Gastrocnemius medialis (tissue), 4 donors: ENCODE results near the gene ABHD17B. TPM values are rescaled to one million over a fixed set of nuclear protein-coding genes. Genes with fewer than 3 reads are reported as not detected.

Source experiments
- ATAC-seq, 2 donors: fragments of 150-250 bp; one replicate each; pipeline ENCODE4 v1.9.1; 2016
- DNase-seq, 2 donors: peaks; one replicate each; pipeline ENCODE4 v3.0.0-alpha.2; 2019
- H3K27ac ChIP-seq, 4 donors: fragments of 200-600 bp; sonication (generic); 1 replicate in 1 of 4; 2 replicates in 3 of 4; pipeline ENCODE4 v1.5.1; 2016 to 2018; ENCODE audit warnings: mild to moderate bottlenecking in 2 of 4, moderate library complexity in 1 of 4
- H3K27me3 ChIP-seq, 3 donors: fragments of 200-600 bp; sonication (generic) in 2 of 3; 1 replicate in 1 of 3; 2 replicates in 2 of 3; pipeline versions ENCODE4 v1.5.1 to v1.6.0; 2016 to 2019; ENCODE audit warnings: mild to moderate bottlenecking in 1 of 3, moderate library complexity in 1 of 3
- H3K36me3 ChIP-seq, 2 donors: fragments of 200-600 bp; sonication (generic) in 1 of 2; one replicate each; pipeline ENCODE4 v1.5.1; 2017 to 2018
- H3K4me1 ChIP-seq, 2 donors: fragments of 200-600 bp; sonication (generic) in 1 of 2; one replicate each; pipeline ENCODE4 v1.5.1; 2016 to 2017; ENCODE audit warnings: mild to moderate bottlenecking in 2 of 2
- H3K4me3 ChIP-seq, 4 donors: fragments of 200-600 bp; sonication (generic) in 3 of 4; 1 replicate in 1 of 4; 2 replicates in 3 of 4; pipeline ENCODE4 v1.5.1; 2016 to 2019; ENCODE audit warnings: mild to moderate bottlenecking in 2 of 4
- H3K9me3 ChIP-seq, 3 donors: fragments of 200-600 bp; sonication (generic) in 2 of 3; 1 replicate in 1 of 3; 2 replicates in 2 of 3; pipeline ENCODE4 v1.5.1; 2016 to 2019
- POLR2A ChIP-seq, 2 donors: fragments of 450-650 bp; IDR thresholded peaks; one replicate each; pipeline ENCODE4 v1.6.1; 2017; ENCODE audit warnings: antibody characterized with exemption in 2 of 2, mild to moderate bottlenecking in 2 of 2, moderate library complexity in 2 of 2
- in situ Hi-C, 4 donors: fragments of 200-750 bp; cut with MboI; loops; one replicate each; pipeline versions ENCODE4 v1.15.0 to v1.8.0; 2017; ENCODE audit warnings: low sequenced_read_pairs in 4 of 4
- intact Hi-C: fragments of 100-400 bp; cut with DNase I; formaldehyde crosslinking; loops from one replicate; pipeline ENCODE4 v1.15.1; 2023; ENCODE audit warnings: low total_unique reads
- total RNA-seq, 4 donors: library from RNA; depleted of rRNA; stranded (reverse); fragments of >200 nt; gene quantifications; one replicate each; pipeline versions ENCODE4 v1.1.0 to v1.2.3, GENCODE V29; 2016
- TF ChIP-seq, protein P1 (sequence below), 5 experiments: fragments of 450-650 bp in 3 of 5; fragments of 200-600 bp in 2 of 5; sonication (generic) in 2 of 5; IDR thresholded peaks in 4 of 5; conservative IDR thresholded peaks in 1 of 5; 1 replicate in 4 of 5; 2 replicates in 1 of 5; pipeline ENCODE4 v1.5.1; 2016 to 2019; ENCODE audit warnings: antibody characterized with exemption in 5 of 5, mild to moderate bottlenecking in 3 of 5, moderate library complexity in 3 of 5

The ABHD17B gene
- total RNA-seq, 4 donors from 2014 or later: 20.7 to 35.0 (median 27.0) TPM

DNA sequence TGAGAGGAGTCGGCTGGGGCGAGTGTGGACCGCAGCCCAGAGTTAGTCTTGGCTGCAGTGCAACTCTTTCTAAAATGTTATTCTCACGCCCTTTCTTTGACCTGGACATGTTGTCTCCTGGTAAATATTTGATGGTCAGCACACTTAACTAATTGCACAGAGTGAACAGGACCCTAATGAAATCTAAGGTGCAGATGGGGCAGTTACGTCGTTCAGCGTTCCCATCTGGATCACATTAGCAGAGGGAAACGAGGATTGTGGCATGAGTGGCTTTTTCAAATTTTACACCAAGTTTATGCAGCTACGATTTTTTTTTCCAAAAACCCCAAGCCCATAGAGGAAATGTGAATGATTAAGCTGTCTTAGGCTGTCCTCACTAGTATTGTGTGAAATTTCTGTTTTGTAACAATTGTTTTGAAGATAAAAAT, 929 bp upstream of the ABHD17B start:
- peaks cover 44 to 53% of the 10 kb centered on the region in 2 donors for H3K4me1 ChIP-seq
- TF ChIP-seq, protein P1, sequence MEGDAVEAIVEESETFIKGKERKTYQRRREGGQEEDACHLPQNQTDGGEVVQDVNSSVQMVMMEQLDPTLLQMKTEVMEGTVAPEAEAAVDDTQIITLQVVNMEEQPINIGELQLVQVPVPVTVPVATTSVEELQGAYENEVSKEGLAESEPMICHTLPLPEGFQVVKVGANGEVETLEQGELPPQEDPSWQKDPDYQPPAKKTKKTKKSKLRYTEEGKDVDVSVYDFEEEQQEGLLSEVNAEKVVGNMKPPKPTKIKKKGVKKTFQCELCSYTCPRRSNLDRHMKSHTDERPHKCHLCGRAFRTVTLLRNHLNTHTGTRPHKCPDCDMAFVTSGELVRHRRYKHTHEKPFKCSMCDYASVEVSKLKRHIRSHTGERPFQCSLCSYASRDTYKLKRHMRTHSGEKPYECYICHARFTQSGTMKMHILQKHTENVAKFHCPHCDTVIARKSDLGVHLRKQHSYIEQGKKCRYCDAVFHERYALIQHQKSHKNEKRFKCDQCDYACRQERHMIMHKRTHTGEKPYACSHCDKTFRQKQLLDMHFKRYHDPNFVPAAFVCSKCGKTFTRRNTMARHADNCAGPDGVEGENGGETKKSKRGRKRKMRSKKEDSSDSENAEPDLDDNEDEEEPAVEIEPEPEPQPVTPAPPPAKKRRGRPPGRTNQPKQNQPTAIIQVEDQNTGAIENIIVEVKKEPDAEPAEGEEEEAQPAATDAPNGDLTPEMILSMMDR (IDR thresholded peaks at IDR 0.05 in 4 of 5, conservative IDR thresholded peaks at IDR 0.05 in 1 of 5): no peak
- no peak for TF ChIP-seq POLR2A (IDR thresholded peaks at IDR 0.05)
- DNase-seq (no peak), ATAC-seq (no peak)
- intact Hi-C loops: loop anchor here (1.0 to 5.0 kb wide), 7 partner anchors 31 to 1653 kb away; partner anchors contain the start of genes ALDH1A1 and SMC5
- H3K9me3 ChIP-seq: no peaks in the 10 kb centered on the region
- in situ Hi-C loops: loop anchor here in 1 of 4 donors (25.0 kb wide), 1 partner anchor 675 kb away; no protein-coding TSS in a partner anchor
- peak overlapping the region; percentile 73 to 94 (median 82) for H3K4me3 ChIP-seq
- H3K27me3 ChIP-seq: no peaks in the 10 kb centered on the region
- peak overlapping the region; percentile 88 to 96 (median 92) for H3K27ac ChIP-seq
- no peaks in the 10 kb centered on the region for H3K36me3 ChIP-seq

DNA sequence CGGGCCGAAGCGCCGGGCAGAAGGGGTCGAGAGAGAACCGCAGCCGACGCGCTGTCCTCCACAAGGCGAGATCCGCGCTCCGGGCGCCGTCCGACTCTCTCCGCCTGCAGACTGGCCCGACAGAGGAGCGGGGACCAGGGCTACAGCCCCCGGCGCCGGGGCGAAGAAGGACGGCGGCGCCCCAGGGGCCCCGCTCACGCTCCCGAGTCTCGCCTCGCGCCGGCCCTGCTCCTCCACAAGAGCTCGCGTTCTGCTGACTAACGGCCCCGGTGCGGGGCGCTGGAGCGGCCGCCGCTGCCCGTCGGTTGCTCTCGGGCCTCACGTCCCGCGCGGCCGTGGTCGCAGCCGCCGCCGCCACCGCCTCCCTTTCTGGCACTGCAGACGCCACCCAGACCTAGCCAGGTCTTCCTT, 338 bp downstream of the ABHD17B start:
- Histone ChIP-seq H3K9me3 (no peaks in the 10 kb centered on the region), H3K4me1 (peaks cover 36 to 54% of the 10 kb centered on the region in 2 donors), H3K27ac (peak overlapping the region; percentile 88 to 96 (median 92)), H3K4me3 (peak overlapping the region; percentile 73 to 96 (median 87)), H3K36me3 (no peaks in the 10 kb centered on the region), H3K27me3 (no peaks in the 10 kb centered on the region)
- DNase-seq (no peak), ATAC-seq (peak; percentile 29 to 45)
- intact Hi-C loops (loop anchor here (1.0 to 5.0 kb wide), 7 partner anchors 32 to 1652 kb away; partner anchors contain the start of genes ALDH1A1 and SMC5), in situ Hi-C loops (loop anchor here in 1 of 4 donors (25.0 kb wide), 1 partner anchor 677 kb away; no protein-coding TSS in a partner anchor)
- TF ChIP-seq, protein P1 (IDR thresholded peaks at IDR 0.05 in 4 of 5, conservative IDR thresholded peaks at IDR 0.05 in 1 of 5): no peak
- TF ChIP-seq POLR2A (IDR thresholded peaks at IDR 0.05): no peak

GRCh38 chr9:71909887-71910649, 925 bp downstream of the ABHD17B start:
- Histone ChIP-seq H3K27ac (peak overlapping the region; percentile 88 to 96 (median 92)), H3K27me3 (no peaks in the 10 kb centered on the region), H3K4me3 (peak overlapping the region; percentile 73 to 96 (median 87)), H3K4me1 (peaks cover 33 to 55% of the 10 kb centered on the region in 2 donors), H3K9me3 (no peaks in the 10 kb centered on the region), H3K36me3 (no peaks in the 10 kb centered on the region)
- in situ Hi-C loops: loop anchor here in 1 of 4 donors (25.0 kb wide), 1 partner anchor 677 kb away; no protein-coding TSS in a partner anchor
- ATAC-seq (peak; percentile 38 to 42), DNase-seq (peak; percentile 35 to 47)
- intact Hi-C loops: loop anchor here (2.0 to 5.0 kb wide), 5 partner anchors 33 to 1651 kb away; partner anchors contain the start of genes ALDH1A1 and SMC5
- TF ChIP-seq POLR2A (IDR thresholded peaks at IDR 0.05): no peak
- TF ChIP-seq, protein P1 (IDR thresholded peaks at IDR 0.05 in 4 of 5, conservative IDR thresholded peaks at IDR 0.05 in 1 of 5): peak in 1 of 5 experiments; percentile 26

DNA sequence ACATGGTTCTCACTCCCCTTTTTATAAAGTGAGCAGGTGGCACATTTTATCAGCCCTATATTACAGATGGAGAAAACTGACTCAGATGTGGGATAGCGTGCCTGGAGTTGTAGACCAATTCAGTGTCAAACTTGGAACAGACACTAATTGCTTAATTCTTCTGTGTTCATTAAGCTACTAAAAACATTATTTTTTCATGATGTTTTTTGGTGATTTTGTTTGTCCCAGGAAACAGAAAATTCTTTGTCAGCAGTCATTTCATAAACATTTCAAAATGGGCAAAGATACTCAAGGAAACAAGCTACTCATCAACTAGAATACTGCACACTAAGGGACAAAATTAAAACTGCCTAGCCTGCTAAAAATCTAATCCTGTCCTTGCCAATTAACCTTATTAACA, 2.2 kb downstream of the ABHD17B start:
- ATAC-seq (no peak), DNase-seq (no peak)
- intact Hi-C loops (no loop called here), in situ Hi-C loops (loop anchor here in 1 of 4 donors (25.0 kb wide), 1 partner anchor 678 kb away; no protein-coding TSS in a partner anchor)
- TF ChIP-seq POLR2A (IDR thresholded peaks at IDR 0.05): no peak
- TF ChIP-seq, protein P1 (IDR thresholded peaks at IDR 0.05 in 4 of 5, conservative IDR thresholded peaks at IDR 0.05 in 1 of 5): no peak
- Histone ChIP-seq H3K9me3 (no peaks in the 10 kb centered on the region), H3K4me1 (peaks cover 36 to 55% of the 10 kb centered on the region in 2 donors), H3K27ac (peak overlapping the region; percentile 88 to 96 (median 92)), H3K27me3 (no peaks in the 10 kb centered on the region), H3K4me3 (peak overlapping the region; percentile 73 to 96 (median 87)), H3K36me3 (no peaks in the 10 kb centered on the region)
